GM19328 (cell line): ENCODE data around the gene IRF2BP2.

ENCODE experiments used
- ATAC-seq: cut with Tn5 transposase; IDR thresholded peaks from one replicate; pipeline ENCODE4 v1.9.1; 2021; ENCODE audit warnings: mild to moderate bottlenecking, moderate library complexity; ENCODE audit not compliant: unreplicated experiment

Gene IRF2BP2

GRCh38 chr1:234585330-234586055 is 24.5 kb downstream of the IRF2BP2 start:
- no peak for ATAC-seq

DNA sequence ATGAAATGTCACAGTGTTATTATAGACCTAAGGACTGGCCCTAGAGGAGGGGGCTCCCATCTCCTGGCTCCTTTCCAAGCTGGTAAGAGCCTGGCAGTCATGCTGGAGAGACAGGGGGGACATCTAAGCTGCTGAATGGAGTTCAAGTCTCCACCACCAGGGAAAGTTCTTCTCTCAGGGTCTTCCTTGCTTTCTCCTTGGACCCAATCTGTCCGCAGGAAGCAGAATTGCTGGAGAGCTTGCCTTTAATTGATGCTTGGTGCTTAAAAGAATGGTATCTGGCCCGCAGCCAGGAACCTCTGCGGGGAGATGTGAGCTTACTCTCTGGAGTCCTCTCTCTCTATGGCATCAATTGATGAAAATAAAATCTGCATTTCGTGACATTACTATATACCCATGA is 25.1 kb downstream of the IRF2BP2 start:
- no peak for ATAC-seq

DNA sequence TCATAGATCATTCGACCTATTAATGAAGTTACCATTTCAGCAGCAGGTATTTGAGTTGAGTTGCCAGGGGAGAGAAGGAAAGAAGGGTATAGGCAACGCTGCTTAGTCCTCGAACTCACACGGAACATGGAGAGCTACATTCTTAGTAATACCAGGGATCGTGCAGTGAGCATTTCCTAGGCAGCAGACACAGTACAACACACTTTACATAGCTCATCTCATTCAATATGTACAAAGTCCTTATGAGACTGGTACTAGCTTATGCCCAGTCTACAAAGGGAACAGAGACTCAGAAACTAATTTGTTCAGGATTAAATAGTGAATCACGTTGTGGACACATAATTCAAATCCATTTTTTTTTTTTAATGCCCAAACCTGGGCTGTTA is 25.6 kb downstream of the IRF2BP2 start:
- no peak for ATAC-seq

- ATAC-seq, result no peak
These were observed 26.1 kb downstream of the IRF2BP2 start for GRCh38 chr1:234583755-234584419.

DNA sequence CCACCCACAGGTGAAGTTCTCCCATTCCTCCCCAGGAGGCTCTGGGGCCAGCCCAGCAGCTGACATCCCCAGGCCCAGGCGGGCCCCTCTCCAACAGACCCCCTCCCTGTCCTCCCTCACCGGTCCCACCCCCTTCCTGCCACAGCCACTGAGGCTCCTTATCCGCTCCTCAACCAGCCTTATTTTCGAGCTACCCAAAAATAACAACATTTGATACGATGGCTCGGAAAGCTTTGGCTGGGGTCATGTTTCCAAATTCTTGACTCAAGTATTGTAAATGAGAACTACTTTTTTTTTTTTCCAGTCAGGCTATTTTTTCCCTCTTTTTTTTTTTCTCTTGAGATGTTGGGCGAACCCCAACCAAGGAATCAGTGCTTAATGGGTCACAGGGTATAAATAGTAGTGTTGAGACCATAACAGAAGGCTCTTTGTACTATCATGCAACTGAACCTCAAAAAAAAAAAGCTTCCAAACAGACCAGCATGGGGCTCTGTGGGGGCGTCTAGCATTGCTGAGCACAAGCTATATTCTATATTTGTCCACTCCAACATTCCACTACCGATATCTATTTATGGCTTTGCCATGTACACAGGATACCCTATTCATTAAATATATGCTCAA is 27.2 kb downstream of the IRF2BP2 start:
- no peak for ATAC-seq

GRCh38 chr1:234582186-234582585 is 27.8 kb downstream of the IRF2BP2 start:
- no peak for ATAC-seq

DNA sequence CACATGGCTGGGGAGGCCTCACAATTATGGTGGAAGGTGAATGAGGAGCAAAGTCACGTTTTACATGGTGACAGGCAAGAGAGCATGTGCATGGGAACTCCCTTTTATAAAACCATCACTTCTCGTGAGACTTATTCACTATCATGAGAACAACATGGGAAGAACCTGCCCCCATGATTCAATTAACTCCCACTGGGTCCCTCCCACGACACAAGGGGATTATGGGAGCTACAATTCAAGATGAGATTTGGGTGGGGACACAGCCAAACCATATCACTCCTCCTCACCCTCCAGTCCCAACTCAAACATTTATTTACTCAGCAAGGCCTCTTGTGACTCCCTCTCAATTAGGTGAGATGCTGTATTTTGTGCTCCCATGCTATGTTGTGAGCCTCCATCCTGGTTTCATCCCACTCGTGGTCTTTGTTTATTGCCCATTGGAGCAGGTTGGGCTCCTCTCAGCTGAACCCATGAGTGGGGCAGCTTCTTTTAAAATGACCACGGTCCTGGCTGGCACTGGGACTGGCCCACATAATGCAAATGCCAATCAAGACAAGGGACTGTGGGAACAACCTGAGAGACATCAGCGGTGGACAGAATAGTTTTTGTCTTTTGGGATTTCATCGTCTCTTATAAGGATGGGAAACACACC is 28.8 kb downstream of the IRF2BP2 start:
- ATAC-seq, result no peak

DNA sequence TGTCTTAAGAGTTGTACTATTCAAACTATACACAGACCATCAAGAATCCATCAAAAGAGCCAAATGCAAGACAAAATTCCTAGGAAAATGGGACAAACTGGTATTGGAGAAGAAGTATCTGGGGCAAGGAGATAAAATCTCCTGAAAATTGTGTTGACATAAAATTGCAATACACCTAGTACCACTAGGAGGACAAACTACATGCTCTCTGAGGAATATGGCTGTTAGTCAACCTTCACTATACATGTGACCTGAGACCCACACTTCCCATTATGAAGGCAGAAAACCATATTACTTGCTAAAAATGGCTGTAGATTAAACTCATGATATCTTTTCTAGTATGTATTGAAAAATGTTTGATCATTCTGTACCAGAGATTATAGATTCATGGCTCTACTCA is 30.0 kb downstream of the IRF2BP2 start:
- ATAC-seq, result no peak

- no peak for ATAC-seq
These were observed 31.2 kb downstream of the IRF2BP2 start for GRCh38 chr1:234578735-234579134.

GRCh38 chr1:234578087-234578486 is 31.9 kb downstream of the IRF2BP2 start:
- ATAC-seq, result no peak

DNA sequence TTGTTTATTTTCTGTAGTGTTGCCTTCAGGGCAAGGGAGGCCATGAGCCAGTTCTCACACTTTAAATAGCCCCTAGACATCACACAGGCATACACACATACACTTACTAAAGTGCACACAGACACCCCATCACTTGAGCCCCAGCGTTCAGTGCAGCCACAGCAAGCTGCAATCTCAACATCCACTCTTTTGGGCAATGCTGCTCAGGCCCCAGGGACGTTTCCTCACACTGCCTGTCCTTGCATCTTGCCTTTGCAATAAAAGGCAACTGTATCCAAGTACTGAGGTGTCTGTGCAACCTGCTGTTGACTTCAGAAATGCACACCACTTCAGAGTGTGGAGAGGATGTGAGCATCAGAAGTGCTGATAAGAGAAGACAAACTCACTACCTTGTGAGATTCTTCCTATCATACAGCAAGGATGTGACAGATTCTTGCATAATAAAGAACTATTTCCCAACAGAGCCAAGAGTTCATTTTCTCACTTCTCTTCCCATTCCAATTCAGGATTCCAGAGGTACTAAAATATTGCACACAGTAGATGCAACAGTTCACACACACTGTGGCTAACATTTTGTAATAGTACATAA is 36.2 kb downstream of the IRF2BP2 start:
- no peak for ATAC-seq

DNA sequence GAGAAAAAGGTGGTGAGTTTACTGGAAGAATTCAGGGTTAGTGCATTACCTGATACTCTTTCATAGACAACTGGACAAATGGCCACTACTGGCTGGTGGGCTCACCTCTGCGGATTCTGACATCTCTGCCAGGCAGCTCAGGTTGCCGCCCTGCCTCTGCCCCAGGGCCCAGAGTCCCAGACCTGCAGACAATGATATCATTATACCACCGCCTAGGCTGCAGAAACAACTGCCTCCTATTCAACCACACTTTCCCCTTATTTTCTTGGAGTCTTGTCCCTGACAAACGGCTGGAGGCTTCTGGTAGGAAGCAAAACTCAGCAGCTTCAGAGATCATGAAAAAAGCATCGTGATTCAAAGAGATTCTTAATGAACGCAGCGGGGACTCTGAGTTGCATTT is 37.0 kb downstream of the IRF2BP2 start:
- ATAC-seq, result no peak

DNA sequence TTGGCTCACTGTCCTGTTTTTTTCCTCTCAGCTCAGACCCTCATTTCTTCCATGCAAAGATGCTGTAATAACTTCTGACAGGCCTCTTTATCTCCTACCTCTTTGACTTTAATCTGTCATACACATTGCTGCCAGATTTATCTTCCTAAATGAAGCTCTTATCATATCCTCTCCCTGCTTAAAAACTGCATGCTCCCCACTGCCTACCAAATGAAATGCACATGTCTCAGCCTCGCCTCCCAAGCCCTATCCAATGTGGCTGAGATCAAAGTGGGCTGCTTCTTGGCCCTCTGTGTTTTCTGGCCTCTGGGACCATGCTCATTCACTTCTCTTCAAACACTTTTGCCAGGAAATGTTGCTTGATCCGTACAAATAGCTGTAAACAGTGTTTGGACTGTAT is 38.3 kb downstream of the IRF2BP2 start:
- no peak for ATAC-seq

GRCh38 chr1:234570329-234571120 is 39.5 kb downstream of the IRF2BP2 start:
- no peak for ATAC-seq

GRCh38 chr1:234568345-234568744 is 41.6 kb downstream of the IRF2BP2 start:
- ATAC-seq, result no peak

DNA sequence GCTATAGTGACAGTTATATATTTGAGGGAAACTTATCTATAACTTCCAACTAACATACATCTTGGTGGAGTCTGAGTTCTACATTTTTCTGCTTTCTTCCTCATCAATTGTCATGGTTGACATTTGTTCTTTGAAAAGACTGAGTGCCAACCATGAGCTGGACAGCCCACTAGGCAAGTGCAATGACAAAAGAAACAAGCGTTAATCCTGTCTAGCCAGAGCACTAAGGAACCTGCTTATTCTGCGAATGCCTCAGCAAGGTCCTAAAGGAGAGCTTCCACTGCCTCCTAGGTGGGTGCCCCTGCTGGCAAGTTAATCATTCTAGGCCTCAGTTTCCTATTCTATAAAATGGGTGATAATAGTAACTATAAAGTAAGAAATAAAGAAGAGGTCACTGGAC is 44.8 kb downstream of the IRF2BP2 start:
- ATAC-seq, result no peak

GRCh38 chr1:234564035-234565029 is 45.6 kb downstream of the IRF2BP2 start:
- ATAC-seq, result no peak

DNA sequence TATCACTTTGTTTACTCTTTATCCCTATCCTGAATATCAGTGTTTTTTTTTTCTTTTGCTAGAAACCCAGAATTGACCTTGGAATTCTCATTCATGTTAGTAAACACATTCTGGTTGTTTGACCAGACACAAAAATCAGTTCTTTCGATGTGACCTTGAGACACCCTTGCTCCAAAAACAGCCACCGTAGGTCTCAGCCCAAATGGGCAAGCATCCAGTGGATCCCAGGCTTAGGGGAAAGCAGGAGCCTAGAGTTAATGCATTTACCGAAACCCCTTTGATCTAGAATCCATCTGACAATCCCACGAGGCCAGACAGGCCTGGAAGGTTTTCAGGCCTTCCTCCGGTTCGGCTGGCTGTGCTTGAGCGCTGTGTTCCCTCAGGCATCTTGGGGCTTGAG is 47.6 kb downstream of the IRF2BP2 start:
- ATAC-seq, result no peak

- ATAC-seq, result no peak
These were observed 48.7 kb downstream of the IRF2BP2 start for GRCh38 chr1:234561319-234561718.
